ENCODE results near the gene NCR2.

DNA sequence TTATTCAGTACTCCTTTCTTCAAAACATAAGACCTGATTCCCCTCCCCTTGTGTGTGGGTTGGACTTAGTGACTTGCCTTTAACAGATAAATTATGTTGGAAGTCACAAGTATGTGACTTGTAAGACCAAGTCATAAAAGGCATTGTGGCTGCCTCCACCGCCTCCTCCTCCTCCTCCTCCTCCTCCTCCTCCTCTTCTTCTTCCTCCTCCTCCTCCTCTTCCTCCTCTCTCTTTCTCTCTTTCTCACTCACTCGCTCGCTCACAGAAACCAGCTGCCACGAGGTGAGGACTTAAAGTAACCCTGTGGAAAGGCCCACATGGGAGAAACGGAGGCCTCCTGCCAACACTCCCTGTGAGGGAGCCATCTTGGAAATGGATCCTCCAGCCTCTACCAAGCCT, 64.0 kb downstream of the NCR2 start:
- TF ChIP-seq, protein P1, sequence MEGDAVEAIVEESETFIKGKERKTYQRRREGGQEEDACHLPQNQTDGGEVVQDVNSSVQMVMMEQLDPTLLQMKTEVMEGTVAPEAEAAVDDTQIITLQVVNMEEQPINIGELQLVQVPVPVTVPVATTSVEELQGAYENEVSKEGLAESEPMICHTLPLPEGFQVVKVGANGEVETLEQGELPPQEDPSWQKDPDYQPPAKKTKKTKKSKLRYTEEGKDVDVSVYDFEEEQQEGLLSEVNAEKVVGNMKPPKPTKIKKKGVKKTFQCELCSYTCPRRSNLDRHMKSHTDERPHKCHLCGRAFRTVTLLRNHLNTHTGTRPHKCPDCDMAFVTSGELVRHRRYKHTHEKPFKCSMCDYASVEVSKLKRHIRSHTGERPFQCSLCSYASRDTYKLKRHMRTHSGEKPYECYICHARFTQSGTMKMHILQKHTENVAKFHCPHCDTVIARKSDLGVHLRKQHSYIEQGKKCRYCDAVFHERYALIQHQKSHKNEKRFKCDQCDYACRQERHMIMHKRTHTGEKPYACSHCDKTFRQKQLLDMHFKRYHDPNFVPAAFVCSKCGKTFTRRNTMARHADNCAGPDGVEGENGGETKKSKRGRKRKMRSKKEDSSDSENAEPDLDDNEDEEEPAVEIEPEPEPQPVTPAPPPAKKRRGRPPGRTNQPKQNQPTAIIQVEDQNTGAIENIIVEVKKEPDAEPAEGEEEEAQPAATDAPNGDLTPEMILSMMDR (IDR thresholded peaks at IDR 0.05 in 4 of 5, conservative IDR thresholded peaks at IDR 0.05 in 1 of 5): no peak
- TF ChIP-seq POLR2A (IDR thresholded peaks at IDR 0.05): no peak
